ENCODE measurements around the gene MKLN1. TPM values are rescaled to one million over a fixed set of nuclear protein-coding genes. Genes with fewer than 3 reads are reported as not detected.
A peak's percentile ranks its signal among the peaks of the same experiment; 100 is the strongest.

The MKLN1 gene
- total and polyA plus RNA-seq, 2 of the 13 experiments (the other 11 are each of a cell fraction or from before 2014, with no cell fraction given) = 33.6 to 43.5 TPM

GRCh38 chr7:131507592-131508331 lies 180.1 kb downstream of the MKLN1 start (continued):
- TF ChIP-seq RXRA (CRISPR knock-in tag; IDR thresholded peaks at IDR 0.05) = 0 out of 2 replicates have a peak, but pooled peaks have one; percentile 52
- TF ChIP-seq SPEN (CRISPR knock-in tag; IDR thresholded peaks at IDR 0.05; ENCODE audit: low read depth) = peak; percentile 51; the same call in 1 of the 2 replicates
- no peak for TF ChIP-seq RARG (CRISPR knock-in tag; IDR thresholded peaks at IDR 0.05; ENCODE audit: low read depth)
- TF ChIP-seq TEAD3 (CRISPR knock-in tag; optimal IDR thresholded peaks at IDR 0.05; ENCODE audit: borderline replicate concordance) = peak; percentile 56
- TF ChIP-seq KDM5B (CRISPR knock-in tag; IDR thresholded peaks at IDR 0.05; ENCODE audit: borderline replicate concordance) = no peak
- TF ChIP-seq, protein P1, sequence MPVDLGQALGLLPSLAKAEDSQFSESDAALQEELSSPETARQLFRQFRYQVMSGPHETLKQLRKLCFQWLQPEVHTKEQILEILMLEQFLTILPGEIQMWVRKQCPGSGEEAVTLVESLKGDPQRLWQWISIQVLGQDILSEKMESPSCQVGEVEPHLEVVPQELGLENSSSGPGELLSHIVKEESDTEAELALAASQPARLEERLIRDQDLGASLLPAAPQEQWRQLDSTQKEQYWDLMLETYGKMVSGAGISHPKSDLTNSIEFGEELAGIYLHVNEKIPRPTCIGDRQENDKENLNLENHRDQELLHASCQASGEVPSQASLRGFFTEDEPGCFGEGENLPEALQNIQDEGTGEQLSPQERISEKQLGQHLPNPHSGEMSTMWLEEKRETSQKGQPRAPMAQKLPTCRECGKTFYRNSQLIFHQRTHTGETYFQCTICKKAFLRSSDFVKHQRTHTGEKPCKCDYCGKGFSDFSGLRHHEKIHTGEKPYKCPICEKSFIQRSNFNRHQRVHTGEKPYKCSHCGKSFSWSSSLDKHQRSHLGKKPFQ (CRISPR knock-in tag; IDR thresholded peaks at IDR 0.05; ENCODE audit: insufficient replicate concordance) = peak; percentile 75
- TF ChIP-seq CEBPG (CRISPR knock-in tag; IDR thresholded peaks at IDR 0.05) = no peak
- TF ChIP-seq, protein P2, sequence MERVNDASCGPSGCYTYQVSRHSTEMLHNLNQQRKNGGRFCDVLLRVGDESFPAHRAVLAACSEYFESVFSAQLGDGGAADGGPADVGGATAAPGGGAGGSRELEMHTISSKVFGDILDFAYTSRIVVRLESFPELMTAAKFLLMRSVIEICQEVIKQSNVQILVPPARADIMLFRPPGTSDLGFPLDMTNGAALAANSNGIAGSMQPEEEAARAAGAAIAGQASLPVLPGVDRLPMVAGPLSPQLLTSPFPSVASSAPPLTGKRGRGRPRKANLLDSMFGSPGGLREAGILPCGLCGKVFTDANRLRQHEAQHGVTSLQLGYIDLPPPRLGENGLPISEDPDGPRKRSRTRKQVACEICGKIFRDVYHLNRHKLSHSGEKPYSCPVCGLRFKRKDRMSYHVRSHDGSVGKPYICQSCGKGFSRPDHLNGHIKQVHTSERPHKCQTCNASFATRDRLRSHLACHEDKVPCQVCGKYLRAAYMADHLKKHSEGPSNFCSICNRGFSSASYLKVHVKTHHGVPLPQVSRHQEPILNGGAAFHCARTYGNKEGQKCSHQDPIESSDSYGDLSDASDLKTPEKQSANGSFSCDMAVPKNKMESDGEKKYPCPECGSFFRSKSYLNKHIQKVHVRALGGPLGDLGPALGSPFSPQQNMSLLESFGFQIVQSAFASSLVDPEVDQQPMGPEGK (CRISPR knock-in tag; IDR thresholded peaks at IDR 0.05) = peak; percentile 26; the same call in 1 of the 2 replicates
- TF ChIP-seq PHF20 (CRISPR knock-in tag; IDR thresholded peaks at IDR 0.05) = no peak
- no peak for TF ChIP-seq SYNCRIP (IDR thresholded peaks at IDR 0.05; ENCODE audit: insufficient read depth, low read depth, low read length)
- TF ChIP-seq GATAD1 (CRISPR knock-in tag; IDR thresholded peaks at IDR 0.05) = 0 out of 2 replicates have a peak, but pooled peaks have one; percentile 15
- TF ChIP-seq ZBTB43 (CRISPR knock-in tag; conservative IDR thresholded peaks at IDR 0.05) = peak; percentile 100
- 0 out of 2 replicates have a peak, but pooled peaks have one; percentile 29 for TF ChIP-seq GABPB1 (CRISPR knock-in tag; IDR thresholded peaks at IDR 0.05)
- no peak for TF ChIP-seq ZNF572 (CRISPR knock-in tag; IDR thresholded peaks at IDR 0.05)
- no peak for TF ChIP-seq BCL3 (CRISPR knock-in tag; IDR thresholded peaks at IDR 0.05)
- TF ChIP-seq, protein P3, sequence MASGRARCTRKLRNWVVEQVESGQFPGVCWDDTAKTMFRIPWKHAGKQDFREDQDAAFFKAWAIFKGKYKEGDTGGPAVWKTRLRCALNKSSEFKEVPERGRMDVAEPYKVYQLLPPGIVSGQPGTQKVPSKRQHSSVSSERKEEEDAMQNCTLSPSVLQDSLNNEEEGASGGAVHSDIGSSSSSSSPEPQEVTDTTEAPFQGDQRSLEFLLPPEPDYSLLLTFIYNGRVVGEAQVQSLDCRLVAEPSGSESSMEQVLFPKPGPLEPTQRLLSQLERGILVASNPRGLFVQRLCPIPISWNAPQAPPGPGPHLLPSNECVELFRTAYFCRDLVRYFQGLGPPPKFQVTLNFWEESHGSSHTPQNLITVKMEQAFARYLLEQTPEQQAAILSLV (CRISPR knock-in tag; IDR thresholded peaks at IDR 0.05; ENCODE audit: borderline replicate concordance) = peak; percentile 60; the same call in 1 of the 2 replicates
- TF ChIP-seq REL (CRISPR knock-in tag; conservative IDR thresholded peaks at IDR 0.05) = no peak
- 0 out of 2 replicates have a peak, but pooled peaks have one; percentile 20 for TF ChIP-seq UBTF (CRISPR knock-in tag; IDR thresholded peaks at IDR 0.05)

Data from HepG2 (cell line).